ENCODE data around the gene TEX19.
"Not testable (repeated sequence)": the region's sequence is repeated elsewhere in the genome, so short reads cannot be mapped to it uniquely, and the experiment has no call there.

Gene TEX19

DNA sequence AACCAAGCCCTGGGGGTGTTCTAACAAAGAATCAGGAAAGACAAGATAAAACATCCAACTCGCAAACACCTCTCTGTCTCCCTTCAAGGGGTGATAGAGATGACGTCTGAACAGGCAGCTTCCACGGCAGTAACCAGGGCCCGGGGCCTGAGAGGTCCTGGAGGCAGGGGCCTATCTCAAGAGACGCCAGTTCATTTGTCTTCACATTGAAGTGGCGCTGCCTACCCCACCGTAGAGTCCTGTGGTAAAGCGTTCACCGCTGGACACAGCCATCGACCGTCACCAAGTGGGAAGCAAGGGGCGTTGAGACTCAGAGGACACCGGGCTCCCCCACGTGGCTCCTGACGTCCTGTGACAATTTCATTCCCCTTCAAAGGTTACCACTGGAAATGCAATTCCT, 33.9 kb downstream of the TEX19 start:
- no peak for DNase-seq

DNA sequence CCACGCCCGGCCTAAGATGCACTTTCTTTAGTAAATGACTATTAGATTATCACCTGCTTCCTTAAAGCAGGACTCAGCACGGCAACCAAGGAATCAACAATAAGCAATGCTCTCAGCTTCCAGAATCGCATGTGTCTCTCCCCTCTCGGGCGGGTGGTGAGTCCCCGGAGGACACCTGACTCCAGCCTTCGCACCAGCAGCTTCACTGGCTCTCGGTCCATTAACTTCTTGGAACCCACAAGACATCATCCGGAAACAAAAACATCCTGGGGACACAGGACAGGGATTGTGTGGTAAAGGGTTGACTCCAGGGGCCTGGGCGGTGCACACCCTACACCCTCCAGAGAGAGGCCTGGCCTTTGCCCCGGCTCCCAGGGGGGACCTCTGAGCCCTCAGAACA, 35.2 kb downstream of the TEX19 start:
- DNase-seq: no peak

DNA sequence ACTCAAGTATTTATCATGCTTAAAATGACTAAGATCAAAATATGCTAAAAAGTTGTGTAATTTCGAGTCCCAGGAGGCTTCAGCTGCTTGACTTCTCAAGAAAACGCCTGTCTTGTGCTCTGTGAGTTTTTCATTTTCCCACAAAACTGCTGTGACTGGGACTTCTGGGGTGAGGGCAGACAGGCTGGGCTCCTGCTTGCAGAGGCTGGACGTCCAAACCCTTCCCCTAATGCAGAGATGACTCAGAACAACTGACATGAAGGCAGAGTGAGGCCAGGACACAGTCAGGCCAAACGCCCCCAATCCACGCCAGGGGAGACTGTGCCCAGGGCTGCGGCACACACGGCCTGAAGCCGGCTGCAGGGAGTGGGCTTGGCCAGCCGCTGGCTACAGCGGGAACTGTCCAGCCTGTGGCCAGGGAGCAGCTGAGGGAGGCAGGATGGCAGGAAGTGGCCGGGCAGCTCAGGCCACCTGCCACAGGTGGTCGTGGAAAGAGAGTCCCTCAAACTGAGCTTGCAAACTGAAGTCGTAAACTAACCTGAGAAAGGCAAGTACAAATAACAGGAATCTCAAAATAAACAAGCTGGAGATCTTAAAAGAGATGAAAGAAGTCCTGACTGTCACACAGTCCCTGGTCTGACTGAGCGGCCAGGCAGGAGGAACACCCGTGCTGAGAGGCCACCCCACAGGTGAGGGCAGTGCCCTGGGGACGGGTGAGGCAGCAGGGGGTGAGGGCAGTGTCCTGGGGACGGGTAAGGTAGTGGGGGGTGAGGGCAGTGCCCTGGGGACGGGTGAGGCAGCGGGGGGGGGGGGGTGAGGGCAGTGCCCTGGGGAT, 37.8 kb downstream of the TEX19 start:
- DNase-seq: no peak

GRCh38 chr17:82397449-82398335, 38.6 kb downstream of the TEX19 start:
- DNase-seq: no peak

- DNase-seq: no peak
Measured at GRCh38 chr17:82399041-82399441, 40.0 kb downstream of the TEX19 start.

GRCh38 chr17:82399601-82400101, 40.6 kb downstream of the TEX19 start:
- DNase-seq: no peak

GRCh38 chr17:82400206-82400605, 41.2 kb downstream of the TEX19 start:
- DNase-seq: no peak

DNA sequence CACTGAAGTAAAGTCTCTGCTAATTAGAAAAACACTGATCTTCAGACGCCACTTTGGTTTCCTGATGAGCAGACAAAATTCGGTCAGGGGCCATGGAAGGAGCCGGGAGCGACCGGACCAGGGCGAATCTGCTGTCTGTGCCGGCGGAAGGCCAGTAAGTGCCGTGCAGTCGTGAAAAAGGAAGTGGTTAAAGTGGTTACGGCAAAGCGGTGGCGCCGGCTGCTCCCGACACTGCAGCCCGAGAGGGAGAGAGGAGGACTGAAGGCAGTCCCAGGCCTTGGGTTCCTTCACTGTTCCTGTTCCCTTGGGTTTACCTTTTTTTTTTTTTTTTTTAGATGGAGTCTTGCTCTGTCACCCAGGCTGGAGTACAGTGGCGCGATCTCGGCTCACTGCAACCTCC, 41.8 kb downstream of the TEX19 start:
- DNase-seq: no peak

- DNase-seq: no peak
Measured at GRCh38 chr17:82402865-82403264, 43.8 kb downstream of the TEX19 start.

GRCh38 chr17:82403662-82404660, 44.9 kb downstream of the TEX19 start:
- DNase-seq: no peak

DNA sequence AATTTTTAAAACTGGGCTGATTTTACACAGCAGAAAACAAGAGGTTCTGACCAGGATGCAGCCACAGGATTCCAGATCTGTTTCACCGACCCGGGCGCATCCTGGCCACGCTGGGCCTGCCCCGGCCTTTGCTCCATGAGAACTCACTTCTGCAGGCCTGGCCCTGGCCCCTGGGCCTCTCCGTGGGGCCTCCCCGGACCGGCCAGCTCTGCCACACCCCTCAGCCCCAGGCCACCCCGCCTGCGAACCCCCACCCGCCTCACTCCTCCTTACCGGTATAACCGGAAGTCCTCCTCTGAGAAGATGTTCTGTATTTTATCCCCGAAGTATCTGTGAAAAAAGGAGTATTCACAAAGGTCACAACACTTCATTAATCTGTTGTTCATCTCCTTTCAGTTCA, 46.0 kb downstream of the TEX19 start:
- no peak for DNase-seq

DNA sequence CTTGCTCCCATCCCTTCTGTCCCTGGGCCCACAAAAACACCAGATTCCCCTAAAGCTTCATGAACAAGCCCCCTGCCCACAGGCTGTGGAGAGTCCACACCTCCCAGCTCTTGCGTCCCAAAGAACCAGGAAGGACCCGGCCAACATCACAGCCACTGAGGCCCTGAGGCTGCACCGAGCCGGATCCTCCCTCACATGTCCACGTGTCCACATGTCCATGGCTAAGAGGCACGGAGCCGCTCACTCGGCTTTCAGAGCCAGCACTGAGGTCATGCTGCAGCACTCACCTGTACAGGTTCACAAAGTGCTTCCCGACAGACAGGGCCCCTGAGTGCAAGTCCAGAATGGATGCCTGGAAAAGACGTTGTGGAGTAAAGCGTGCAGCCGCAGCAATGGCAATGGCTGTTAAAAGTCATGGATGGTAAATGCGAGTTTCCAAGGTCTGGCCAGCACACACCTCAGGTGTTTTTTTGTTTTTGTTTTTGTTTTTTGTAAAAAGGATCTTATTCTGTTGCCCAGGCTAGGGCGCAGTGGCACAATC, 47.2 kb downstream of the TEX19 start:
- DNase-seq: no peak

DNA sequence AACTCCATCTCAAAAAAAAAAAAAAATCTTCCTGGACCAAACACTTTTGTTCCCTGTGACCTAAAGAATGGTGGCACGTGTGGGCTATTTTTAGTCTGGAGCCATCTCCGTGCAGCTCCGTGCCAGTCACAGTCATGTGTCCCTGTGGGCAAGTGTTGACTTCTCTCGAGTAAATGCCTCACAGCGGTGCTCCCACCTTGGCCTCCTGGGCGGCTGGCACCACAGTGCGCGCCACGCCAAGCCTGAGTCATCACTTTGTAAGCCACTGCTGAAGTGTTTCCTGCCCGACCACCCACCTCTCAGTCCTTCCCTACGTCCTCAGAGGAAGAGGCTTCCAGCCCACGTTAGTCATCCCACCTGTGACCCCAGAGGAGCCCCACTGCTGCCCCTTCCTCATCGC, 48.2 kb downstream of the TEX19 start:
- DNase-seq: no peak

GRCh38 chr17:82408288-82408937, 49.4 kb downstream of the TEX19 start:
- no peak for DNase-seq

DNA sequence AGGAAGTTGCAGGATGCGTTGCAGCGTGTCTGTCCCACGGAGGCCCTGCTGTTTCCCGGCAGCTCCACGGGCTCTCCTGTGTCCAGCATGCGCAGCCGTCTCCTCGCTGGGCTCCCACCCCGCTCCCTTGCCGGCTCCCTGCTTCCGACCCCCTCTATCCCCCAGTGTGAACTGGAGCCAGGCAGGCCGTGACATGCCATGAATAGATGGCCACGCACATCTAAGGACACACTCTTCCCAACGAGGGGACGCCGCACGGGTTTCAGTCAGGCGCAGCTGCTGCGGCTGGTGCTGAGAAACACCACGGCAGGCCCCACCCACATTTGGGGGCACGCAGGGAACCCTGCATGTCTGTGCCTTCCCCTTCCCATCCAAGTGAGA, 49.9 kb downstream of the TEX19 start:
- no peak for DNase-seq

GRCh38 chr17:82410014-82410716, 51.1 kb downstream of the TEX19 start:
- DNase-seq: no peak

- no peak for DNase-seq
Measured at GRCh38 chr17:82411396-82412053, 52.5 kb downstream of the TEX19 start.

- not testable (repeated sequence) for DNase-seq
Measured at GRCh38 chr17:82412081-82412480, 53.0 kb downstream of the TEX19 start.

DNA sequence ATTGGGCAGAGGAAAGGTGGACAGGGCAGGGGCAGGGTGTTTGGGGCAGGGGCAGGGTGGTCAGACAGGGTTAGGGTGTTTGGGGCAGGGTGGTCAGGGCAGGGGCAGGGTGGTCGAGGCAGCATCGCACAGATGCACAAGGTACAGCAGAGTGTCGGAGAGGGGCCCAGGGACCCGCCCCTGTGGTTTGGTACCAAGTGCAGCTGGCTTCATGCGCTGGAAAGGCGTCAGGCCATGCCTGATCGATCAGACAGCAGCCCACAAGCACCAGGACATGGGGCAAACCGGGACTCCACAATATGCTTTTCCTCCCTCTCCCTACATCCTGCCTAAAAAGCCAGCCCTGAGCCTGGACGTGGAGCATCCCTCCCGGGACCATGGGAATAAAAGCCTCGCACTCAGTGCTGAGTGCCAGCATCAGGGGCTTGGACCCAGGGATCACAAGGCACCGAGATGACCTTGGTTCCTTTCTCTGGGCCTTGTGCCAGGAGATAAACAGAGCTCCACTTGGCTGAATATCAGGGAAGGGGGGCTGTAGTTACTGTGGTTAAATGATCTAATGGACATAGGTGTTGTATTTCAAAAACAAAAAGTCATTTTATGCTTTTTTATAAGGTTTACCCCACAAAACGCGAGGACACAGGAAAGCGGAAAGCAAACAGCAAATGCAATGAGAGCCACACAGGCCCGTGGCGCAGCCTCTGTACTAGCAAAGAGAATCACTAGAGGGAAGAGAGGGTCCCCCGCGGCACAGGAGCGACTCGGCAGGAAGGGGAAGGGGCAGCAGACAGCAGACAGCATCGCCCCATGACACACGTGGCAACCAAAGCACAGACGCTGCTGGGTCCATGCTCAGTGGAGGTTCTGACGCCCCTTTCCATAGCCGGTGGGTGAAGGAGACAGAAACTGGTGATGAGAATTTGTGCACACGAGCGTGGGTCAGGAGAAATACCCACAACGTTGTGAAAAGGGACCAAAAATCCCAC, 53.8 kb downstream of the TEX19 start:
- no peak for DNase-seq
